Tibial nerve (tissue), 4 donors: ENCODE data around the gene ATP6V0E1. TPM values are rescaled to one million over a fixed set of nuclear protein-coding genes. Genes with fewer than 3 reads are reported as not detected.
A peak's percentile ranks its signal among the peaks of the same experiment; 100 is the strongest.

Source experiments
- DNase-seq, 2 donors: peaks; one replicate each; pipeline ENCODE4 v3.0.0-alpha.2; 2019; ENCODE audit warnings: low spot score in 2 of 2
- H3K27ac ChIP-seq, 4 donors: fragments of 200-600 bp; sonication (generic) in 3 of 4; one replicate each; pipeline ENCODE4 v1.5.1; 2017 to 2019; ENCODE audit warnings: mild to moderate bottlenecking in 1 of 4
- H3K27me3 ChIP-seq, 2 donors: fragments of 200-600 bp; sonication (generic) in 1 of 2; one replicate each; pipeline versions ENCODE4 v1.5.1 to v1.6.0; 2017 to 2019
- H3K36me3 ChIP-seq, 3 donors: fragments of 200-600 bp; sonication (generic); one replicate each; pipeline ENCODE4 v1.5.1; 2018 to 2019
- H3K4me1 ChIP-seq, 4 donors: fragments of 200-600 bp; sonication (generic) in 3 of 4; one replicate each; pipeline ENCODE4 v1.5.1; 2017 to 2019
- H3K4me3 ChIP-seq, 4 donors: fragments of 200-600 bp; sonication (generic) in 3 of 4; one replicate each; pipeline ENCODE4 v1.5.1; 2017 to 2019; ENCODE audit warnings: mild to moderate bottlenecking in 1 of 4, moderate library complexity in 1 of 4
- H3K9me3 ChIP-seq, 4 donors: fragments of 200-600 bp; sonication (generic) in 3 of 4; one replicate each; pipeline ENCODE4 v1.5.1; 2017 to 2019
- CTCF ChIP-seq, 5 experiments: fragments of 200-600 bp in 3 of 5; fragments of 450-650 bp in 2 of 5; sonication (generic) in 3 of 5; IDR thresholded peaks; one replicate each; pipeline ENCODE4 v1.5.1; 2016 to 2019; ENCODE audit warnings: antibody characterized with exemption in 5 of 5, mild to moderate bottlenecking in 3 of 5, moderate library complexity in 2 of 5
- EP300 ChIP-seq, 2 donors: sonication (generic); formaldehyde crosslinking; IDR thresholded peaks; one replicate each; pipeline ENCODE4 v1.6.1; 2017; ENCODE audit warnings: antibody characterized with exemption in 2 of 2, mild to moderate bottlenecking in 1 of 2
- POLR2A ChIP-seq, 2 donors: fragments of 450-650 bp; IDR thresholded peaks; one replicate each; pipeline ENCODE4 v1.6.1; 2017; ENCODE audit warnings: antibody characterized with exemption in 2 of 2, mild to moderate bottlenecking in 2 of 2, moderate library complexity in 2 of 2
- WGBS, 2 donors: methylation state at CpG; one replicate each; pipeline ENCODE4 v1.1.5; 2018; 5-methylcytosine and 5-hydroxymethylcytosine counted together
- total RNA-seq, 4 donors: library from RNA; depleted of rRNA; stranded (reverse); fragments of >200 nt; gene quantifications; one replicate each; pipeline ENCODE4 v1.1.0, GENCODE V29; 2016

The ATP6V0E1 gene
- total RNA-seq, 4 donors from 2014 or later: 88.8 to 121 (median 92.0) TPM

- Histone ChIP-seq H3K4me1 (peaks cover 0 to 65% (median 27%) of the 10 kb centered on the region in 4 donors), H3K36me3 (no peaks in the 10 kb centered on the region), H3K4me3 (no peak overlapping the region), H3K27me3 (no peaks in the 10 kb centered on the region), H3K9me3 (no peaks in the 10 kb centered on the region), H3K27ac (no peak overlapping the region)
- no peak for DNase-seq
- 88 to 91% methylated on average over 5 of the region's 5 CpGs for WGBS, 2 donors
- TF ChIP-seq EP300 (IDR thresholded peaks at IDR 0.05) (no peak), POLR2A (IDR thresholded peaks at IDR 0.05) (no peak), CTCF (IDR thresholded peaks at IDR 0.05) (no peak)
These were observed 20.9 kb downstream of the ATP6V0E1 start for GRCh38 chr5:173004447-173004846.

GRCh38 chr5:173010021-173010420 is 26.4 kb downstream of the ATP6V0E1 start:
- 64 to 69% methylated on average over 6 of the region's 6 CpGs for WGBS, 2 donors
- DNase-seq: no peak
- H3K36me3 ChIP-seq: no peaks in the 10 kb centered on the region
- TF ChIP-seq POLR2A (IDR thresholded peaks at IDR 0.05) (no peak), EP300 (IDR thresholded peaks at IDR 0.05) (no peak), CTCF (IDR thresholded peaks at IDR 0.05) (no peak)
- no peaks in the 10 kb centered on the region for H3K27me3 ChIP-seq
- H3K4me3 ChIP-seq: no peak overlapping the region
- H3K27ac ChIP-seq: peak overlapping the region in 1 of 4 donors; percentile 20
- H3K9me3 ChIP-seq: no peaks in the 10 kb centered on the region
- H3K4me1 ChIP-seq: peaks cover 0 to 59% (median 15%) of the 10 kb centered on the region in 4 donors

- Histone ChIP-seq H3K27ac (peak overlapping the region in 2 of 4 donors; percentile 25 to 65), H3K9me3 (no peaks in the 10 kb centered on the region), H3K4me3 (no peak overlapping the region), H3K36me3 (no peaks in the 10 kb centered on the region), H3K27me3 (no peaks in the 10 kb centered on the region), H3K4me1 (peaks cover 0 to 64% (median 23%) of the 10 kb centered on the region in 4 donors)
- no peak for TF ChIP-seq EP300 (IDR thresholded peaks at IDR 0.05)
- TF ChIP-seq CTCF (IDR thresholded peaks at IDR 0.05): peak in 4 of 5 experiments; percentile 16 to 37 (median 24)
- TF ChIP-seq POLR2A (IDR thresholded peaks at IDR 0.05): no peak
- peak in 1 of 2 donors; percentile 53 for DNase-seq
- 56 to 70% methylated on average over 10 to 11 of the region's 11 CpGs for WGBS, 2 donors
These were observed 27.2 kb downstream of the ATP6V0E1 start for GRCh38 chr5:173010547-173011464.

- no peak for TF ChIP-seq POLR2A (IDR thresholded peaks at IDR 0.05)
- peak in 1 of 2 donors; percentile 68 for TF ChIP-seq EP300 (IDR thresholded peaks at IDR 0.05)
- no peak for TF ChIP-seq CTCF (IDR thresholded peaks at IDR 0.05)
- Histone ChIP-seq H3K27ac (peak overlapping the region in 2 of 4 donors; percentile 25 to 65), H3K4me1 (peaks cover 0 to 72% (median 28%) of the 10 kb centered on the region in 4 donors), H3K36me3 (no peaks in the 10 kb centered on the region), H3K27me3 (no peaks in the 10 kb centered on the region), H3K4me3 (no peak overlapping the region), H3K9me3 (no peaks in the 10 kb centered on the region)
- 70 to 73% methylated on average over 4 of the region's 4 CpGs for WGBS, 2 donors
- DNase-seq: no peak
These were observed 28.0 kb downstream of the ATP6V0E1 start for GRCh38 chr5:173011566-173011965.

GRCh38 chr5:173012882-173013281 is 29.3 kb downstream of the ATP6V0E1 start:
- H3K27me3 ChIP-seq: no peaks in the 10 kb centered on the region
- 77 to 93% methylated on average over 4 of the region's 4 CpGs for WGBS, 2 donors
- no peaks in the 10 kb centered on the region for H3K9me3 ChIP-seq
- no peak for TF ChIP-seq CTCF (IDR thresholded peaks at IDR 0.05)
- peak in 1 of 2 donors; percentile 33 for TF ChIP-seq EP300 (IDR thresholded peaks at IDR 0.05)
- TF ChIP-seq POLR2A (IDR thresholded peaks at IDR 0.05): no peak
- peak overlapping the region in 1 of 4 donors; percentile 65 for H3K27ac ChIP-seq
- no peak overlapping the region for H3K4me3 ChIP-seq
- no peak for DNase-seq
- no peaks in the 10 kb centered on the region for H3K36me3 ChIP-seq
- H3K4me1 ChIP-seq: peaks cover 0 to 71% (median 31%) of the 10 kb centered on the region in 4 donors
